ENCODE measurements around the gene SFXN3. TPM values are rescaled to one million over a fixed set of nuclear protein-coding genes. Genes with fewer than 3 reads are reported as not detected.
A peak's percentile ranks its signal among the peaks of the same experiment; 100 is the strongest.

Gene SFXN3
- total and polyA plus RNA-seq, 2 experiments from 2014 or later, result 0.68 to 3.8 TPM

GRCh38 chr10:101029520-101030295, 1.3 kb upstream of the SFXN3 start (continued):
- TF ChIP-seq CTCF (conservative IDR thresholded peaks at IDR 0.05; ENCODE audit: low read depth in 2 of 2), result peak; percentile 15 to 37; a peak in 3 of 4 replicates
- no peak for TF ChIP-seq REST (IDR thresholded peaks at IDR 0.05; ENCODE audit: unreplicated experiment)
- no peak for TF ChIP-seq JUNB (IDR thresholded peaks at IDR 0.05; ENCODE audit: unreplicated experiment)
- TF ChIP-seq ETS1 (IDR thresholded peaks at IDR 0.05), result no peak
- no peak for TF ChIP-seq STAT1 (IDR thresholded peaks at IDR 0.05; ENCODE audit: unreplicated experiment)

GRCh38 chr10:101030496-101031127, 422 bp upstream of the SFXN3 start:
- peak overlapping the region; percentile 65 for H3K4me3 Mint-ChIP-seq
- peak; percentile 42 for ATAC-seq
- peaks cover 46% of the 10 kb centered on the region for H3K27me3 Mint-ChIP-seq (ENCODE audit: insufficient read depth, low read depth, poor library complexity)

More at GRCh38 chr10:101030496-101031127, 422 bp upstream of the SFXN3 start:
- peak overlapping the region; percentile 87 for H3K4me3 ChIP-seq
- Mint-ChIP-seq H3K9me3 (no peaks in the 10 kb centered on the region), H3K27ac (no peak overlapping the region; the same call in 1 of the 2 replicates), H3K36me3 (ENCODE audit: low read depth) (no peaks in the 10 kb centered on the region; the same call in 2 of the 3 replicates), H3K4me1 (peaks cover 33% of the 10 kb centered on the region)
- no peaks in the 10 kb centered on the region for H3K36me3 ChIP-seq (ENCODE audit: insufficient read depth)
- no peaks in the 10 kb centered on the region; the same call in 1 of the 2 replicates for H4K20me1 ChIP-seq (replicated peaks; ENCODE audit: insufficient read depth)
- peak; percentile 57 for DNase-seq (ENCODE audit: low spot score)
- H3K27me3 ChIP-seq (ENCODE audit: insufficient read depth), result peaks cover 60% of the 10 kb centered on the region
- H2AFZ ChIP-seq, result peak overlapping the region; percentile 99; the same call in 1 of the 2 replicates
- no peaks in the 10 kb centered on the region for H3K79me2 ChIP-seq (replicated peaks; ENCODE audit: insufficient read depth)
- TF ChIP-seq JUNB (IDR thresholded peaks at IDR 0.05; ENCODE audit: unreplicated experiment), result no peak
- TF ChIP-seq ZNF114 (CRISPR knock-in tag; IDR thresholded peaks at IDR 0.05), result no peak
- no peak for TF ChIP-seq NANOG (IDR thresholded peaks at IDR 0.05; ENCODE audit: borderline replicate concordance)
- 0 out of 2 replicates have a peak, but pooled peaks have one; percentile 17 for TF ChIP-seq POLR2AphosphoS5 (IDR thresholded peaks at IDR 0.05; ENCODE audit: low read depth)
- H3K4me2 ChIP-seq, result peak overlapping the region; percentile 100
- H3K27ac ChIP-seq (ENCODE audit: low read depth), result no peak overlapping the region
- no peaks in the 10 kb centered on the region for H3K9me2 ChIP-seq (ENCODE audit: insufficient read depth)
- H3F3A ChIP-seq (replicated peaks; ENCODE audit: low read depth), result no peaks in the 10 kb centered on the region
- H3K4me1 ChIP-seq (ENCODE audit: insufficient read depth), result peaks cover 27% of the 10 kb centered on the region; the same call in 1 of the 2 replicates
